K562 (cell line): ENCODE measurements around the gene SLAMF6. TPM values are rescaled to one million over a fixed set of nuclear protein-coding genes. Genes with fewer than 3 reads are reported as not detected.

Source experiments
- ATAC-seq: fragments of 200-7000 bp; cut with Tn5 transposase; 3 replicates; pipeline ENCODE4 v1.9.1; 2020; ENCODE audit warnings: moderate library complexity
- BruUV-seq: library from RNA; stranded (reverse); fragments of 400-500 nt; replicated peaks from 2 replicates; lab custom pipeline; 2021; lab: Mats Ljungman, UMichigan
- CTCF ChIA-PET: fragments of 300-600 bp; formaldehyde crosslinking; extraction: SDS; loops from one replicate; lab custom pipeline; 2021; ENCODE audit warnings: low intra/inter-chr PET ratio; lab: Yijun Ruan, JAX
- POLR2A ChIA-PET: fragments of 300-600, 350-650 bp; sonication (Branson Sonifier 250); formaldehyde crosslinking; extraction: SDS; loops from one replicate; lab custom pipeline; 2021; ENCODE audit warnings: antibody characterized with exemption, inconsistent platforms; lab: Yijun Ruan, JAX
- DNase-seq, 4 experiments: peaks; one replicate each; pipeline versions ENCODE4 v3.0.0 to v3.0.0-alpha.2; 2011 to 2018; ENCODE audit warnings: low spot score in 3 of 4, mixed read lengths in 3 of 4; ENCODE audit errors: extremely low read depth in 1 of 4
- FAIRE-seq: peaks from 2 replicates; lab custom pipeline; 2011; peaks lifted over from hg19 to GRCh38; lab: Jason Lieb, UNC
- H2AFZ ChIP-seq: 2 replicates; pipeline ENCODE4 v1.6.0; 2011; ENCODE audit warnings: low read depth, low read length, control low read depth, inconsistent platforms
- H3K27ac ChIP-seq: fragments of 200-600 bp; 3 replicates; pipeline ENCODE4 v1.8.0; 2011; ENCODE audit warnings: low read depth, mild to moderate bottlenecking, control low read depth, inconsistent platforms, low read length, moderate library complexity, mixed read lengths; ENCODE audit errors: extremely low read depth
- H3K27me3 ChIP-seq, 2 experiments: fragments of 300-600 bp in 1 of 2; 2 replicates in 1 of 2; 3 replicates in 1 of 2; pipeline versions ENCODE4 v1.6.0 to v1.8.0; 2011; ENCODE audit warnings: inconsistent platforms in 2 of 2, low read length in 2 of 2, mild to moderate bottlenecking in 1 of 2, mixed read lengths in 1 of 2, moderate library complexity in 1 of 2; ENCODE audit not compliant: control insufficient read depth in 2 of 2, insufficient read depth in 2 of 2
- H3K36me3 ChIP-seq: fragments of 300-600 bp; 3 replicates; pipeline ENCODE4 v1.8.0; 2011; ENCODE audit warnings: mild to moderate bottlenecking, low read length, inconsistent platforms; ENCODE audit not compliant: control insufficient read depth, insufficient read depth
- H3K4me1 ChIP-seq, 2 experiments: fragments of 200-600 bp in 1 of 2; replicated peaks in 1 of 2; 2 replicates in 1 of 2; 3 replicates in 1 of 2; pipeline versions ENCODE4 v1.5.1 to v1.8.0; 2011; ENCODE audit warnings: inconsistent platforms in 2 of 2, low read length in 2 of 2, mild to moderate bottlenecking in 1 of 2, mixed read lengths in 1 of 2, moderate library complexity in 1 of 2; ENCODE audit not compliant: control insufficient read depth in 2 of 2, insufficient read depth in 2 of 2
- H3K4me2 ChIP-seq: 2 replicates; pipeline ENCODE4 v1.6.1; 2011; ENCODE audit warnings: low read length, control low read depth, inconsistent platforms, mixed read lengths; ENCODE audit not compliant: insufficient read depth
- H3K4me3 ChIP-seq: fragments of 200-600 bp; sonication (generic), shearing (Covaris generic); 2 replicates; pipeline ENCODE4 v1.5.1; 2016; ENCODE audit warnings: control low read depth, inconsistent platforms
- H3K79me2 ChIP-seq: fragments of 200-600 bp; 3 replicates; pipeline ENCODE4 v1.8.0; 2011; ENCODE audit warnings: low read length, inconsistent platforms; ENCODE audit not compliant: control insufficient read depth, insufficient read depth
- H3K9ac ChIP-seq, 2 experiments: 2 replicates each; pipeline versions ENCODE4 v1.6.0 to v1.6.1; 2011; ENCODE audit warnings: low read depth in 2 of 2, low read length in 2 of 2, control low read depth in 1 of 2, inconsistent platforms in 1 of 2, mild to moderate bottlenecking in 1 of 2, mixed read lengths in 1 of 2; ENCODE audit not compliant: insufficient read depth in 1 of 2
- H3K9me1 ChIP-seq: one replicate; pipeline ENCODE4 v1.6.0; 2011; ENCODE audit warnings: inconsistent platforms, mild to moderate bottlenecking, low read length, moderate library complexity; ENCODE audit not compliant: control insufficient read depth, insufficient read depth
- H3K9me3 ChIP-seq: replicated peaks from 2 replicates; pipeline ENCODE4 v1.5.1; 2011; ENCODE audit warnings: low read depth, low read length, inconsistent platforms; ENCODE audit not compliant: control insufficient read depth, insufficient read depth
- H4K20me1 ChIP-seq: replicated peaks from 2 replicates; pipeline ENCODE4 v1.6.1; 2011; ENCODE audit warnings: low read length, inconsistent platforms, mixed read lengths; ENCODE audit not compliant: control insufficient read depth, insufficient read depth
- ARID1B ChIP-seq: fragments of 450-650 bp; IDR thresholded peaks from 2 replicates; pipeline ENCODE4 v1.6.1; 2016; ENCODE audit warnings: antibody characterized with exemption, mild to moderate bottlenecking, inconsistent platforms
- CBFA2T3 ChIP-seq: fragments of 450-650 bp; IDR thresholded peaks from 2 replicates; pipeline ENCODE4 v1.6.1; 2017
- ESRRB ChIP-seq: fragments of 250-450 bp; sonication (Bioruptor Pico); IDR thresholded peaks from 2 replicates; pipeline ENCODE4 v1.5.0; 2020; ENCODE audit warnings: mild to moderate bottlenecking, moderate library complexity, borderline replicate concordance
- NFIC ChIP-seq: fragments of 450-650 bp; IDR thresholded peaks from 2 replicates; pipeline ENCODE4 v1.6.1; 2017; ENCODE audit warnings: mild to moderate bottlenecking, inconsistent platforms
- SIN3A ChIP-seq, 2 experiments: fragments of 150-350 bp in 1 of 2; IDR thresholded peaks; 2 replicates each; pipeline ENCODE4 v1.6.1; 2011 to 2016; ENCODE audit warnings: borderline replicate concordance in 2 of 2, low read depth in 2 of 2, low read length in 2 of 2, mild to moderate bottlenecking in 2 of 2, moderate library complexity in 2 of 2; ENCODE audit not compliant: control insufficient read depth in 1 of 2
- TAL1 ChIP-seq: fragments of 450-650 bp; IDR thresholded peaks from 2 replicates; pipeline ENCODE4 v1.6.1; 2016; ENCODE audit warnings: mild to moderate bottlenecking
- TCF3 ChIP-seq: sonication (generic); formaldehyde crosslinking; IDR thresholded peaks from 2 replicates; pipeline ENCODE4 v1.4.0; 2020; ENCODE audit warnings: mild to moderate bottlenecking, missing genetic modification reagents
- TEAD4 ChIP-seq, 2 experiments: sonication (generic) in 1 of 2; formaldehyde crosslinking in 1 of 2; IDR thresholded peaks; 2 replicates each; pipeline versions ENCODE4 v1.6.1 to v1.8.0; 2012 to 2022; ENCODE audit warnings: borderline replicate concordance in 1 of 2, inconsistent platforms in 1 of 2, low read length in 1 of 2, mild to moderate bottlenecking in 1 of 2, missing genetic modification reagents in 1 of 2
- U2AF2 ChIP-seq: fragments of 200-400 bp; formaldehyde crosslinking; optimal IDR thresholded peaks from 2 replicates; pipeline ENCODE3; 2017; ENCODE audit warnings: low read depth, mild to moderate bottlenecking, low read length
- ZNF217 ChIP-seq: sonication (generic); formaldehyde crosslinking; IDR thresholded peaks from 2 replicates; pipeline ENCODE4 v1.8.0; 2022; ENCODE audit warnings: mild to moderate bottlenecking, missing genetic modification reagents
- ZNF830 ChIP-seq: fragments of 250-450 bp; sonication (Bioruptor Pico); IDR thresholded peaks from 2 replicates; pipeline ENCODE4 v1.5.0; 2021; ENCODE audit warnings: mild to moderate bottlenecking
- WGBS: fragments of 100-300 bp; shearing (Covaris generic); methylation state at CpG from one replicate; pipeline ENCODE4 v1.1.6; 2016; ENCODE audit warnings: low coverage, mixed read lengths; ENCODE audit not compliant: insufficient coverage; ENCODE audit errors: missing lambda C conversion rate; 5-methylcytosine and 5-hydroxymethylcytosine counted together
- in situ Hi-C: fragments of 300-500 bp; cut with MboI; formaldehyde crosslinking; loops from 4 replicates; pipeline ENCODE4 v1.15.0; 2018; ENCODE audit warnings: inconsistent platforms, mixed read lengths
- intact Hi-C: fragments of 100-400 bp; cut with micrococcal nuclease; formaldehyde crosslinking; loops from 2 replicates; pipeline ENCODE4 v1.14.2; 2022
- polyA plus RNA-seq, 8 experiments: library from polyadenylated mRNA; depleted of rRNA in 4 of 8; stranded (reverse) in 5 of 8; unstranded in 3 of 8; fragments of >200 nt; fragmentation: Nextera tagmentation in 2 of 8; fragmentation: Illumina TruSeq in 1 of 8; extraction: Ambion mirVana in 2 of 8; extraction: Trizol in 1 of 8; gene quantifications; 2 replicates each; pipeline versions ENCODE4 v1.2.1 to v1.2.3, GENCODE V29; 2011 to 2014; ENCODE audit warnings: inconsistent platforms in 1 of 8, missing spikeins in 1 of 8
- total RNA-seq, 7 experiments: library from RNA; depleted of rRNA in 6 of 7; stranded (reverse); fragments of >200 nt in 6 of 7; fragmentation: Illumina TruSeq in 2 of 7; extraction: Trizol in 2 of 7; gene quantifications; 2 replicates each; pipeline versions ENCODE4 v1.2.1 to v1.2.3, GENCODE V29; 2011 to 2021; ENCODE audit warnings: low replicate concordance in 1 of 7
- TF ChIP-seq, protein P1 (sequence below): fragments of 250-450 bp; sonication (Bioruptor Pico); IDR thresholded peaks from 2 replicates; pipeline ENCODE4 v1.4.0; 2020; ENCODE audit warnings: mild to moderate bottlenecking, moderate library complexity

The SLAMF6 gene
- total and polyA plus RNA-seq, 9 of the 15 experiments (the other 6 are each of a cell fraction or from before 2014, with no cell fraction given), result 0.56 to 4.8 (median 1.1) TPM

- H3K36me3 ChIP-seq, result no peaks in the 10 kb centered on the region
- H3K79me2 ChIP-seq, result no peaks in the 10 kb centered on the region
- H3K27me3 ChIP-seq, result no peaks in the 10 kb centered on the region
- no TSS peak for BruUV-seq
- peak overlapping the region; percentile 21 for H2AFZ ChIP-seq
- no peaks in the 10 kb centered on the region for H4K20me1 ChIP-seq
- H3K27ac ChIP-seq, result no peak overlapping the region
- 0 out of 3 replicates have a peak, but pooled peaks have one; percentile 29 for ATAC-seq
- 28% methylated on average over 2 of the region's 2 CpGs for WGBS
- no peaks in the 10 kb centered on the region for H3K9me1 ChIP-seq
- peaks cover 0 to 14% of the 10 kb centered on the region in 2 experiments; a peak in 3 of 5 replicates for H3K4me1 ChIP-seq
- ChIA-PET CTCF (no interaction called here), POLR2A (no interaction called here)
- in situ Hi-C loops (no loop called here), intact Hi-C loops (no loop called here)
- no peaks in the 10 kb centered on the region for H3K9me3 ChIP-seq
- no peak overlapping the region for H3K4me2 ChIP-seq
- no peak overlapping the region for H3K9ac ChIP-seq
- peak in 2 of 4 experiments; percentile 30 to 36 for DNase-seq
- no peak for TF ChIP-seq ZNF217
- peak; percentile 42 for TF ChIP-seq NFIC
- TF ChIP-seq SIN3A (IDR thresholded peaks at IDR 0.05; ENCODE audit: borderline replicate concordance in 2 of 2, control insufficient read depth in 1 of 2, low read depth in 2 of 2, low read length in 2 of 2), result no peak
- TF ChIP-seq TAL1, result peak; percentile 24; the same call in 1 of the 2 replicates
- TF ChIP-seq ARID1B, result 0 out of 2 replicates have a peak, but pooled peaks have one; percentile 27
- peak; percentile 57 for TF ChIP-seq CBFA2T3
- peak; percentile 62 for TF ChIP-seq TCF3 (CRISPR knock-in tag)
- TF ChIP-seq TEAD4 (IDR thresholded peaks at IDR 0.05; ENCODE audit: low read length), result peak; percentile 47; the same call in 1 of the 2 replicates
- TF ChIP-seq TEAD4 (CRISPR knock-in tag; IDR thresholded peaks at IDR 0.05; ENCODE audit: borderline replicate concordance), result no peak
- TF ChIP-seq U2AF2, result no peak
- no peak for TF ChIP-seq ESRRB (CRISPR knock-in tag)
- TF ChIP-seq, protein P1, sequence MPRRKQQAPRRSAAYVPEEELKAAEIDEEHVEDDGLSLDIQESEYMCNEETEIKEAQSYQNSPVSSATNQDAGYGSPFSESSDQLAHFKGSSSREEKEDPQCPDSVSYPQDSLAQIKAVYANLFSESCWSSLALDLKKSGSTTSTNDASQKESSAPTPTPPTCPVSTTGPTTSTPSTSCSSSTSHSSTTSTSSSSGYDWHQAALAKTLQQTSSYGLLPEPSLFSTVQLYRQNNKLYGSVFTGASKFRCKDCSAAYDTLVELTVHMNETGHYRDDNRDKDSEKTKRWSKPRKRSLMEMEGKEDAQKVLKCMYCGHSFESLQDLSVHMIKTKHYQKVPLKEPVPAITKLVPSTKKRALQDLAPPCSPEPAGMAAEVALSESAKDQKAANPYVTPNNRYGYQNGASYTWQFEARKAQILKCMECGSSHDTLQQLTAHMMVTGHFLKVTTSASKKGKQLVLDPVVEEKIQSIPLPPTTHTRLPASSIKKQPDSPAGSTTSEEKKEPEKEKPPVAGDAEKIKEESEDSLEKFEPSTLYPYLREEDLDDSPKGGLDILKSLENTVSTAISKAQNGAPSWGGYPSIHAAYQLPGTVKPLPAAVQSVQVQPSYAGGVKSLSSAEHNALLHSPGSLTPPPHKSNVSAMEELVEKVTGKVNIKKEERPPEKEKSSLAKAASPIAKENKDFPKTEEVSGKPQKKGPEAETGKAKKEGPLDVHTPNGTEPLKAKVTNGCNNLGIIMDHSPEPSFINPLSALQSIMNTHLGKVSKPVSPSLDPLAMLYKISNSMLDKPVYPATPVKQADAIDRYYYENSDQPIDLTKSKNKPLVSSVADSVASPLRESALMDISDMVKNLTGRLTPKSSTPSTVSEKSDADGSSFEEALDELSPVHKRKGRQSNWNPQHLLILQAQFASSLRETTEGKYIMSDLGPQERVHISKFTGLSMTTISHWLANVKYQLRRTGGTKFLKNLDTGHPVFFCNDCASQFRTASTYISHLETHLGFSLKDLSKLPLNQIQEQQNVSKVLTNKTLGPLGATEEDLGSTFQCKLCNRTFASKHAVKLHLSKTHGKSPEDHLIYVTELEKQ, result no peak
- no peak for TF ChIP-seq ZNF830 (CRISPR knock-in tag)
- peak; percentile 56 for FAIRE-seq
- no peak overlapping the region for H3K4me3 ChIP-seq
Observed at GRCh38 chr1:160436966-160437365, 86.1 kb downstream of the SLAMF6 start.
